HFFc6 (cell line): ENCODE measurements around the gene STMN1. TPM values are rescaled to one million over a fixed set of nuclear protein-coding genes. Genes with fewer than 3 reads are reported as not detected.

Source experiments
- microRNA-seq: library from miRNA; unstranded; fragments of <30 nt; microRNA quantifications from one replicate; pipeline ENCODE4, GENCODE V29; 2019
- total RNA-seq, 6 experiments: library from RNA; stranded (reverse); fragmentation: NEBNext Ultra II Directional; extraction: Animal tissue kit (Norgen Biotek cat#: 25700); gene quantifications; 2 replicates in 1 of 6; 3 replicates in 5 of 6; pipeline ENCODE4 v1.2.3, GENCODE V29; 2021

The STMN1 gene
- total RNA-seq, 6 experiments from 2014 or later = 201 to 370 (median 342) TPM

Small RNAs within 50 kb of the gene (microRNA-seq; reads per million reads assigned to microRNA genes)
- not detected for gene MIR3917

Other genes starting within 250 kb of the STMN1 start
- gene SELENON, start 106.2 kb downstream of the STMN1 start, total RNA-seq = 10 to 100 TPM; 48.1 to 64.5 (median 58.8) TPM
- 10 to 100 TPM; 52.4 to 69.1 (median 59.1) TPM for gene MTFR1L, start 86.5 kb downstream of the STMN1 start, total RNA-seq
- 1 to 10 TPM; 2.4 to 3.6 (median 3.2) TPM for gene AUNIP, start 47.0 kb downstream of the STMN1 start, total RNA-seq
- 10 to 100 TPM; 16.0 to 19.5 (median 17.9) TPM for gene PAQR7, start 30.7 kb downstream of the STMN1 start, total RNA-seq
- 10 to 100 TPM in 3 of 6 experiments, 1 to 10 TPM in 3; 9.4 to 14.0 (median 10.0) TPM for gene PAFAH2, start 91.6 kb upstream of the STMN1 start, total RNA-seq
- gene EXTL1, start 115.4 kb upstream of the STMN1 start, total RNA-seq = 10 to 100 TPM in 3 of 6 experiments, 1 to 10 TPM in 3; 8.1 to 22.9 (median 9.4) TPM
- gene SLC30A2, start 139.7 kb upstream of the STMN1 start, total RNA-seq = not detected
- not detected for gene TRIM63, start 161.2 kb upstream of the STMN1 start, total RNA-seq
- 1 to 10 TPM; 2.5 to 4.4 (median 3.8) TPM for gene PDIK1L, start 205.4 kb upstream of the STMN1 start, total RNA-seq